ENCODE data around the gene L2HGDH.

- TF ChIP-seq CTCF (IDR thresholded peaks at IDR 0.05) (no peak), GABPB1 (CRISPR knock-in tag; IDR thresholded peaks at IDR 0.05) (no peak), ESRRA (CRISPR knock-in tag; IDR thresholded peaks at IDR 0.05; ENCODE audit: borderline replicate concordance) (no peak), FOXJ3 (CRISPR knock-in tag; IDR thresholded peaks at IDR 0.05; ENCODE audit: borderline replicate concordance) (no peak), TP53 (CRISPR knock-in tag; IDR thresholded peaks at IDR 0.05) (no peak), KAT7 (CRISPR knock-in tag; IDR thresholded peaks at IDR 0.05; ENCODE audit: borderline replicate concordance) (no peak), NR2C2 (CRISPR knock-in tag; IDR thresholded peaks at IDR 0.05) (no peak), ELF4 (CRISPR knock-in tag; IDR thresholded peaks at IDR 0.05; ENCODE audit: low read depth) (no peak), CREM (CRISPR knock-in tag; IDR thresholded peaks at IDR 0.05) (no peak), ZNF512 (CRISPR knock-in tag; IDR thresholded peaks at IDR 0.05; ENCODE audit: borderline replicate concordance) (no peak)
- TF ChIP-seq, protein P1, sequence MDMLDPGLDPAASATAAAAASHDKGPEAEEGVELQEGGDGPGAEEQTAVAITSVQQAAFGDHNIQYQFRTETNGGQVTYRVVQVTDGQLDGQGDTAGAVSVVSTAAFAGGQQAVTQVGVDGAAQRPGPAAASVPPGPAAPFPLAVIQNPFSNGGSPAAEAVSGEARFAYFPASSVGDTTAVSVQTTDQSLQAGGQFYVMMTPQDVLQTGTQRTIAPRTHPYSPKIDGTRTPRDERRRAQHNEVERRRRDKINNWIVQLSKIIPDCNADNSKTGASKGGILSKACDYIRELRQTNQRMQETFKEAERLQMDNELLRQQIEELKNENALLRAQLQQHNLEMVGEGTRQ (CRISPR knock-in tag; IDR thresholded peaks at IDR 0.05): no peak
Measured at GRCh38 chr14:50348933-50349332, 36.9 kb upstream of the L2HGDH start.

Data from WTC11 (cell line).